Stimulated activated CD4-positive, alpha-beta T cell treated with anti-CD3 and anti-CD28 coated beads, TNF-alpha, amount 100 ng/mL, for 1 hour (primary cell): ENCODE data around the gene IRF2BP1.
"Not testable (repeated sequence)": the region's sequence is repeated elsewhere in the genome, so short reads cannot be mapped to it uniquely, and the experiment has no call there.

Experiments used
- DNase-seq, 3 donors: peaks; one replicate each; pipeline ENCODE4 v3.0.0-alpha.2; 2020; ENCODE audit warnings: low read depth in 3 of 3, low spot score in 1 of 3

The IRF2BP1 gene

GRCh38 chr19:45882652-45883585 is 3.0 kb downstream of the IRF2BP1 start:
- DNase-seq: peak in 2 of 3 donors; percentile 61 to 76

GRCh38 chr19:45881909-45882528 is 3.9 kb downstream of the IRF2BP1 start:
- no peak for DNase-seq

DNA sequence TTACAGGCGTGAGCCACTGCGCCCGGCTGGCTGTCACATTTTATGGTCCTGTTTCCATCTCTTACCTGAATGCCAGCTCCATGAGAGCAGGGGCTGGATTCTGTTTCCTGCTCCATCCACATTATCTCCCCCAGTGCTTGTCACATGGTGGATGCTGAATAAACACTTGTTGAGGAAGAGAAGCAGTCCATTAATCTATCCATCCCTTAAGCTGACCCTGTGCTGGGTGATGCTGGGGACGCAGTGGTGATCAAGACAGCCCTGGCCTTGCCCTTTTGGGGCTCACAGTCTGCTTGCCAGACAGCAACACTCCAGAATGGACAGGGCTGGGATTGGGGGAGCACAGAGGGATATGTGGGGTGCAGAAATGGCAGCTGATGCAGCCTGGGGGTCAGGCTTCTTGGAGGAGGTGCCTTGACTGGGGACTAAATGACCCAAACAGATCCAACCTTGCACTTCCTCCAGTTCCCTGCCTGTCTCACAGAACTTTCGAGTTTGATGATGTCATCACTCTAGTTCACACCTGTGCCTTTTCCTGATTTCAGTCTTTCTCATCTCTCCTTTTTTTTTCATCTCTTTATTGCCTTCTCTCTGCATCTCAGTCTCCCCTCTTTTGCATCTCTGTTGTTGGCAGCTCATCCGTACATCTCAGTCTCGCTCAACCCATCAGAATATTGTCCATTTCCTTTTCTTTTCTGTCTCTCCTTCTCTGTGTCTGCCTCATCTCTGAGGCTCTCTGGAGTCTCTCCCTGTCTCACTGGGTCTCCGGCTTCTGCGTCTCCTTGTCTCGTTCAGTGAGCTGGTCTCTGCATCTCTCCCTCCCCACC is 4.6 kb downstream of the IRF2BP1 start:
- DNase-seq: no peak

DNA sequence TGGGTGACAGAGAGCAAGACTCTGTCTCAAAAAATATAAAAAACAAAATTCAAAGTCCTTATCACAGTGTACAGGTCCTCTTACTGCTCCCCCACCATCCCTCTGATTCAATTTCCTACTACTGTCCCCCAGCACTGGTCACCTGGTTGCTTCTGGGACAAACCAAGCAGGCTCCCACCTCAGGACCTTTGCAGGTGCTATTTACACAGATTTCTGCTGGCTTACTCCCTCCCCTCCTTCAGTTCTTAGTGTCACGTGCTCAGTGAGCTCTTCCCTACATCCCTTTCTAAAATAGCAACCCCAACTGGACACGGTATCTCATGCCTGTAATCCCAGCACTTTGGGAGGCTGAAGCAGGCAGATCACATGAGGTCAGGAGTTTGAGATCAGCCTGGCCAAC is 6.0 kb downstream of the IRF2BP1 start:
- DNase-seq: no peak

DNA sequence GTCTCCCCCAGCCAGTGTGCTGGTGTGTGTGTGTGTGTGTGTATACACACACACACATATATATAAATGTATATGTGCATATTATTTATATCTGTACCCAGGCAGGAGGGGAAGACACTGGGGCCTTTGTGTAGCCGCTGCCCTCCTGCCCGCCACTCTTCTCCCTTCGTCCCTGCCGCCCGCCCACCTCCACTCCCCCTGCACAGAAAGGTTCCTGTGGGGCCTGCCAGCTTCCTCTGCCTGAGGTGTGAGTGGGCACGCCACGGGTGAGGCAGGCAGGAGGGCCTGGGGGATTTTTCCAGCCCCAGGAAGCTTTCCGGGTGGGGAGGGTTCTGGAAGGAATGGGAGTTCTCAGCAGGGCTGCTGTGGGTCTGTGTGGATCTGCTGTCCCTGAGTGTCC is 6.9 kb downstream of the IRF2BP1 start:
- DNase-seq: no peak

- DNase-seq: no peak
These were observed 7.7 kb downstream of the IRF2BP1 start for GRCh38 chr19:45878043-45878794.

GRCh38 chr19:45876411-45877197 is 9.3 kb downstream of the IRF2BP1 start:
- DNase-seq: no peak

DNA sequence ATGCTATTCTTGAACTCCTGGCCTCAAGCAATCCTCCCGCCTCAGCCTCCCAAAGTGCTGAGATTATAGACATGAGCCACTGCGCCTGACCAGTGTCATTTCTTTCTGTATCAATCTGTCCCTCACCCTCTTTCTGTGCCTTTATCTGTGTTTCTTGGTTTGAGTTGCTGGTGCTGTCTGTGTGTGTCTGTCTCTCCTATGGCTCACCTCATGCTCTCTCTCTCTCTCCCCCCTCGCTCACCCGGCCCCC is 9.9 kb downstream of the IRF2BP1 start:
- DNase-seq: peak in 1 of 3 donors; percentile 16

- DNase-seq: no peak
These were observed 11.3 kb downstream of the IRF2BP1 start for GRCh38 chr19:45874620-45874966.

DNA sequence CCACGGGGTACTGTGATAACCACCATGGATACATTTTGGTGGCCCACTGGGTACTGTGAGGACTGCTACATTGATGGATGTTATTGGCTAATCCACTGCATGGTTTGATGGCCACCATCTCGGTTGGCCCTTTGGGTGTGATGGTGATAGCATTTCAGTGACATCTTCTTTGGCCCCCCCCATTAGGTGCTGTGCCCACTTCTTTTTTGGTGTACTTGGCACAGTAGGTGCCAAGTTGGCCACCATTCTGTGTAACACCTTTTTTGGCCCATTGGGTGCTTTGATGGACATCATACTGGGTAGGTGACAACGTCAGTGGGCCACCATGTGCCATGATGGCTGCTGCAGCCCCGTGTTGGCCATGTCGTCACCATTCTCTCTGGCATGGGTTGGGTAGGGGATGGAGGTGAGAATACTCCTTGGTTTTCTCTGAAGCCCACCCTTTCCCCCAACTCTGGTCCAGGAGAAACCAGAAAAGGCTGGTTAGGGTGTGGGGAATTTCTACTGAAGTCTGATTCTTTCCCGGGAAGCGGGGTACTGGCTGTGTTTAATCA is 12.6 kb downstream of the IRF2BP1 start:
- no peak for DNase-seq

DNA sequence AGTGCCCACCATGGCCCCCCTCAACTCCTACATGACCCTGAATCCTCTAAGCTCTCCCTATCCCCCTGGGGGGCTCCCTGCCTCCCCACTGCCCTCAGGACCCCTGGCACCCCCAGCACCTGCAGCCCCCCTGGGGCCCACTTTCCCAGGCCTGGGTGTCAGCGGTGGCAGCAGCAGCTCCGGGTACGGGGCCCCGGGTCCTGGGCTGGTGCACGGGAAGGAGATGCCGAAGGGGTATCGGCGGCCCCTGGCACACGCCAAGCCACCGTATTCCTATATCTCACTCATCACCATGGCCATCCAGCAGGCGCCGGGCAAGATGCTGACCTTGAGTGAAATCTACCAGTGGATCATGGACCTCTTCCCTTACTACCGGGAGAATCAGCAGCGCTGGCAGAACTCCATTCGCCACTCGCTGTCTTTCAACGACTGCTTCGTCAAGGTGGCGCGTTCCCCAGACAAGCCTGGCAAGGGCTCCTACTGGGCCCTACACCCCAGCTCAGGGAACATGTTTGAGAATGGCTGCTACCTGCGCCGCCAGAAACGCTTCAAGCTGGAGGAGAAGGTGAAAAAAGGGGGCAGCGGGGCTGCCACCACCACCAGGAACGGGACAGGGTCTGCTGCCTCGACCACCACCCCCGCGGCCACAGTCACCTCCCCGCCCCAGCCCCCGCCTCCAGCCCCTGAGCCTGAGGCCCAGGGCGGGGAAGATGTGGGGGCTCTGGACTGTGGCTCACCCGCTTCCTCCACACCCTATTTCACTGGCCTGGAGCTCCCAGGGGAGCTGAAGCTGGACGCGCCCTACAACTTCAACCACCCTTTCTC is 13.6 kb downstream of the IRF2BP1 start:
- DNase-seq: no peak

DNA sequence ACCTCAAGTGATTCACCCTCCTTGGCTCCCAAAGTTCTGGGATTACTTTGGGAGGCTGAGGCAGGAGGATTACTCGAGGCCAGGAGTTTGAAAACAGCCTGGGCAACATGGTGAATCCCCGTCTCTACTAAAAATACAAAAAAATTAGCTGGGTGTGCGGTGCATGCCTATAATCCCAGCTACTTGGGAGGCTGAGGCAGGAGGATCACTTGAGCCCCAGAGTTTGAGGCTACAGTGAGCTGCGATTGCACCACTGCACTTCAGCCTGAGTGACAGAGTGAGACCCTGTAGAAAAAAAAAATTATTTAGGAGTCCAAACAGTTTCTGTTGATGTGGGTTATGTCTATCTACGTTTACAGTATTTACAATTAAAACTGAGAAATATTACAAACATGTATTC is 15.1 kb downstream of the IRF2BP1 start:
- DNase-seq: no peak

DNA sequence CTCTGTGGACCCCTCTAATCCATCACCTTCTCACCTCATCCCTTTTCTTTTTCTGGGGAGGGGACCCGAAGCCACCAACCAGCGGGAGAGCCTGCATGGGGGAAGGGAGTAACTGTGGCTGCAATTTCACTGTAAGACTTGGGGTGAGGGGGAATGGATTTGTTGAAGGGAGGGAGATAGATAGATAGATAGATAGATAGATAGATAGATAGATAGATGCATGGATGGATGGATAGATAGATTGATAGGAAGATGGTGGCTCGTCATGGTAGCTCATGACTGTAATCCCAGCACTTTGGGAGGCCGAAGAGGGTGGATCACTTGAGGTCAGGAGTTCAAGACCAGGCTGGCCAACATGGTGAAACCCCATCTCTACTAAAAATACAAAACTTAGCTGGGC is 18.7 kb downstream of the IRF2BP1 start:
- DNase-seq: not testable (repeated sequence)

DNA sequence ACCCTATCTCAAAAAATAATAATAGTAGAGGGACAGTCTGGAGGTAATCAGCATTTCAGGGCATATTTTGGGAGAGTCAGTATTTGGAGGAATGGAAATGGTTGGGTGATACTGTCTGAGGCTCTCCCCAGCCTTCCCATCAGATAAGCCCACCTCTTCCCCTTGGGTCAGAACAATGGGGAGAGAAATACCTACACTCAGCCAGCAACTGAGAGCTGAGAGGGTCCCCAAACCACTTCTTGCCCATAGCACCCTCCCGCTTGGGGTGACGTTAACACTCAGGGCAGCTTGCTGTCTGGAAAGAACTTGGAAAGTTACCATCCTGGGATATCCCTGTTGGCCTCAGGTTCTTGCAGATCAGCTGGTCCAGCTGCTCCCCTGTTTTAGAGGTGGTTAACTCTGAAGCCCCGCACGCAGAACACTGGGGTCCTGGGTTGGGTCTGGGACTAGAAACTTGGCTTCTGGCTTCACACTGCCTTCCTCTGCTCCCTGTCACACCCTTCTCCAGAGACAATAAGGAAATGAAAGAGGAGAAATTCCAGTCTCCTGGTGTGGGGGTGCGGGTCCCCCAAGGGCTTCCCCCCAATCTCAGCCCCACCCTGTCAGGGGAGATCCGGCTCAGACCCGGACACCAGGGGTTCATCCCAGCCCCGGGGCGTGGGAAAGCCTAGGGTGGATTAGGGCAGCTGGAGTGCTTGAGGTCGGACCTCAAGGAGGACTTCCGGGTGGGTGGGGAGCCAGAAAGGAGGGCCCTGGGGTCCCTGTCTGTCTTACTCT is 19.4 kb downstream of the IRF2BP1 start:
- DNase-seq: no peak

GRCh38 chr19:45865269-45865948 is 20.5 kb downstream of the IRF2BP1 start:
- DNase-seq: no peak

GRCh38 chr19:45864629-45865082 is 21.3 kb downstream of the IRF2BP1 start:
- DNase-seq: no peak

DNA sequence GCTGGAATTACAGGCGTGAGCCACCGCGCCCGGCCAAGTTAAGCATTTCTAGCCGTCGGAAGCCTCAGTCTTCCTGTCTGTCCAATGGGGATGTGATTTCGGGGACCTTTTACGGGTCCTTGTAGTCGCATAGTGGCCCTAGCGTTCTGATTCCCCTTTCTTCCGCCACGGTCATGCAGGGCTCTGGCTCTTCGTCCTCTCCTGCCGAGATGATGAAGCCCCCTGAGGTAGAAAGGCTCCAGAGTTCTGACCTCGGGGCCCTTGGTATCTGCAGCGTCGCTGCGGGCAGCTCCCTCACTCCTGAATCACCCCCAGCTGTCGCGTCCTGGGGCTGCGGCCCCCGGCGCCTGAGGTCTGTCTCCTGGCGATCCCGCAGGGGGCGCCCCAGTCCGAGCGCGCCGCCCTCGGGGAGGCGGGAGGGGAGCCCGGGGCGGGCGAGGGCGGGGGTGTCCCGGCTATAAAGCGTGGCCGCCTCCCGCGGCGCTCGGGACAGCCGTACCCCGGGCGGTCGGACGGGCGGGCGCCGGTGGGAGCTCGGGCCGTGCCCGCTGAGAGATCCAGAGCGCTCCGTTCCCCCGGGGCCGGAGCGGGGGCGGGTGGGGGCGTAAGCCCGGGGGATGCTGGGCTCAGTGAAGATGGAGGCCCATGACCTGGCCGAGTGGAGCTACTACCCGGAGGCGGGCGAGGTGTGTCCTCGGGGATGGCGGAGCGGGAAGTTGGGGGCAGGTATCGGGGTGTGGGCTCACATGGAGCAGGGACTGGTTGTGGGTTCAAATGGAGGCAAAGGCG is 21.9 kb downstream of the IRF2BP1 start, which contains the start of gene FOXA3:
FOXA3 (plus strand) TSS at position 487 of the 789 bp plus-strand sequence; CDS start at position 618, 131 bp downstream.
- peak in 1 of 3 donors; percentile 38 for DNase-seq
